Measurements from ENCODE around the gene RPIA. TPM values are rescaled to one million over a fixed set of nuclear protein-coding genes. Genes with fewer than 3 reads are reported as not detected.
"Not testable (repeated sequence)": the region's sequence is repeated elsewhere in the genome, so short reads cannot be mapped to it uniquely, and the experiment has no call there.

The RPIA gene
- polyA plus RNA-seq, 3 donors, result 12.4 to 23.1 (median 17.9) TPM

DNA sequence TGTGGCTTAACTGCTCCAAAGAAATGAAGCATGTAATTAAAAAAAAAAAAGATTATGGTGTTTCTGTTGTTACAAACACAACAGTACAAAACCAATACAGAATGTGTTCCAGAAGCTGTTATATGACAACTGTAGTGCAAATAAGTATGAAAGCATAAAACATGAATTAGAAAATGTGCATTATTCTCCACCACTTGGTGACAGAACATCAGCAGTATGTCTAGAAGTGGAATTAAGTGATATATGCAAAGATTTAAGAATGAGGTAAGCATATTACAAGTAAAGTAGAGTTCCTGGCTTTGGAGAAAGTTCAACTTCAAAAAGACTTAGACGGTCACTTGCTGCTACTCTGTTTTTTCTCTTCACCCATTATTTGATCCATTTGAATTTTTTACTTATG lies 105.0 kb downstream of the RPIA start:
- H3K9me3 Mint-ChIP-seq; H3K4me3 Mint-ChIP-seq; H3K27ac ChIP-seq (ENCODE audit: low read depth in 1 of 2, low read length in 2 of 2); H3K79me2 ChIP-seq (ENCODE audit: insufficient read depth, low read length); H2AFZ ChIP-seq (ENCODE audit: insufficient read depth, low read depth, low read length, poor library complexity, severe bottlenecking); H3K4me2 ChIP-seq (replicated peaks; ENCODE audit: extremely low read depth, low read length, poor library complexity, severe bottlenecking); DNase-seq; H3K36me3 ChIP-seq (replicated peaks in 1 of 2; ENCODE audit: control insufficient read depth in 1 of 2, insufficient read depth in 2 of 2, low read length in 2 of 2); H3K27ac Mint-ChIP-seq; H3K27me3 Mint-ChIP-seq (ENCODE audit: low read depth in 3 of 3); H3K27me3 ChIP-seq (ENCODE audit: control insufficient read depth in 2 of 2, insufficient read depth in 2 of 2, low read length in 2 of 2); H3K4me1 Mint-ChIP-seq; H3K4me3 ChIP-seq (replicated peaks in 1 of 3; ENCODE audit: low read depth in 2 of 3, low read length in 3 of 3); intact Hi-C loops (cut with micrococcal nuclease); H4K20me1 ChIP-seq (ENCODE audit: insufficient read depth, low read length); H3K4me1 ChIP-seq (ENCODE audit: control insufficient read depth in 1 of 2, insufficient read depth in 2 of 2, low read length in 2 of 2); H3K9me3 ChIP-seq (replicated peaks in 1 of 2; ENCODE audit: control insufficient read depth in 1 of 2, insufficient read depth in 1 of 2, low read length in 2 of 2); H3K9ac ChIP-seq (ENCODE audit: insufficient read depth, low read length, poor library complexity, severe bottlenecking); H3K36me3 Mint-ChIP-seq: not testable (repeated sequence)
- WGBS (ENCODE audit: insufficient coverage), result no CpG with 5 or more reads among the region's 1 CpG

- H3K9me3 ChIP-seq (replicated peaks in 1 of 2; ENCODE audit: control insufficient read depth in 1 of 2, insufficient read depth in 1 of 2, low read length in 2 of 2); H3K36me3 Mint-ChIP-seq; H3K27me3 ChIP-seq (ENCODE audit: control insufficient read depth in 2 of 2, insufficient read depth in 2 of 2, low read length in 2 of 2); H2AFZ ChIP-seq (ENCODE audit: insufficient read depth, low read depth, low read length, poor library complexity, severe bottlenecking); DNase-seq; H3K4me2 ChIP-seq (replicated peaks; ENCODE audit: extremely low read depth, low read length, poor library complexity, severe bottlenecking); H3K36me3 ChIP-seq (replicated peaks in 1 of 2; ENCODE audit: control insufficient read depth in 1 of 2, insufficient read depth in 2 of 2, low read length in 2 of 2); H3K27ac ChIP-seq (ENCODE audit: low read depth in 1 of 2, low read length in 2 of 2); intact Hi-C loops (cut with micrococcal nuclease); H3K4me3 ChIP-seq (replicated peaks in 1 of 3; ENCODE audit: low read depth in 2 of 3, low read length in 3 of 3); H3K27me3 Mint-ChIP-seq (ENCODE audit: low read depth in 3 of 3); H3K9ac ChIP-seq (ENCODE audit: insufficient read depth, low read length, poor library complexity, severe bottlenecking); H3K4me1 Mint-ChIP-seq; H3K27ac Mint-ChIP-seq; H3K79me2 ChIP-seq (ENCODE audit: insufficient read depth, low read length); H3K4me1 ChIP-seq (ENCODE audit: control insufficient read depth in 1 of 2, insufficient read depth in 2 of 2, low read length in 2 of 2); H3K9me3 Mint-ChIP-seq; H4K20me1 ChIP-seq (ENCODE audit: insufficient read depth, low read length); H3K4me3 Mint-ChIP-seq: not testable (repeated sequence)
- WGBS (ENCODE audit: insufficient coverage), result no CpG with 5 or more reads among the region's 1 CpG
Measured at GRCh38 chr2:88797164-88797563, 105.7 kb downstream of the RPIA start.

Other genes with a start within 250 kb of the RPIA start
- gene FOXI3, start 239.0 kb upstream of the RPIA start, polyA plus RNA-seq, result not detected
- 1 to 10 TPM; 2.0 to 6.6 (median 2.3) TPM for gene EIF2AK3, start 64.2 kb upstream of the RPIA start, polyA plus RNA-seq